HepG2 (cell line): ENCODE data around the gene GPR17. TPM values are rescaled to one million over a fixed set of nuclear protein-coding genes. Genes with fewer than 3 reads are reported as not detected.

Experiments used
- AGO1 ChIP-seq: fragments of 200-400 bp; formaldehyde crosslinking; IDR thresholded peaks from 2 replicates; pipeline ENCODE4 v1.6.1; 2017; ENCODE audit warnings: mild to moderate bottlenecking, low read depth, low read length, moderate library complexity; ENCODE audit not compliant: poor library complexity, severe bottlenecking
- FOXM1 ChIP-seq: sonication (generic); formaldehyde crosslinking; IDR thresholded peaks from 2 replicates; pipeline ENCODE4 v1.5.0; 2020; ENCODE audit warnings: missing genetic modification reagents
- NFYB ChIP-seq: sonication (generic); formaldehyde crosslinking; IDR thresholded peaks from 2 replicates; pipeline ENCODE4 v1.4.0; 2020; ENCODE audit warnings: missing genetic modification reagents
- ZMAT5 ChIP-seq: sonication (generic); formaldehyde crosslinking; IDR thresholded peaks from 2 replicates; pipeline ENCODE4 v1.5.0; 2020; ENCODE audit warnings: mild to moderate bottlenecking, low read depth, missing genetic modification reagents, borderline replicate concordance
- ZNF687 ChIP-seq: sonication (generic); formaldehyde crosslinking; IDR thresholded peaks from 2 replicates; pipeline ENCODE4 v1.5.1; 2020; ENCODE audit warnings: mild to moderate bottlenecking, missing genetic modification reagents, moderate library complexity
- ZNF766 ChIP-seq: sonication (generic); formaldehyde crosslinking; IDR thresholded peaks from 2 replicates; pipeline ENCODE4 v1.5.0; 2020; ENCODE audit warnings: missing genetic modification reagents, borderline replicate concordance
- polyA plus RNA-seq, 8 experiments: library from polyadenylated mRNA; depleted of rRNA in 3 of 8; stranded (reverse) in 7 of 8; unstranded in 1 of 8; fragments of >200 nt; fragmentation: Illumina TruSeq in 4 of 8; extraction: Trizol in 4 of 8; gene quantifications; 2 replicates each; pipeline versions ENCODE4 v1.2.1 to v1.2.3, GENCODE V29; 2011 to 2016; ENCODE audit warnings: low read depth in 4 of 8, missing spikeins in 1 of 8, mixed read lengths in 1 of 8; ENCODE audit not compliant: insufficient read depth in 1 of 8
- total RNA-seq, 5 experiments: library from RNA; depleted of rRNA; stranded (reverse); fragments of >200 nt; fragmentation: Illumina TruSeq; extraction: Trizol; gene quantifications; 2 replicates each; pipeline ENCODE4 v1.2.3, GENCODE V29; 2016; ENCODE audit warnings: low read depth in 1 of 5
- TF ChIP-seq, protein P1 (sequence below): IDR thresholded peaks from 2 replicates; pipeline ENCODE4 v1.6.1; 2016; ENCODE audit warnings: low read depth, missing genetic modification reagents, missing compliant biosample characterization
- TF ChIP-seq, protein P2 (sequence below): sonication (generic); formaldehyde crosslinking; IDR thresholded peaks from 2 replicates; pipeline ENCODE4 v1.8.1; 2023; ENCODE audit warnings: mild to moderate bottlenecking, missing genetic modification reagents
- TF ChIP-seq, protein P3 (sequence below): conservative IDR thresholded peaks from 2 replicates; pipeline ENCODE4 v1.6.1; 2018; ENCODE audit warnings: missing genetic modification reagents
- TF ChIP-seq, protein P4 (sequence below), 2 experiments: sonication (generic) in 1 of 2; formaldehyde crosslinking in 1 of 2; IDR thresholded peaks; 2 replicates each; pipeline versions ENCODE4 v1.5.1 to v1.6.1; 2011 to 2020; ENCODE audit warnings: borderline replicate concordance in 1 of 2, low read depth in 1 of 2, low read length in 1 of 2, mild to moderate bottlenecking in 1 of 2, missing genetic modification reagents in 1 of 2, moderate library complexity in 1 of 2

The GPR17 gene
- total and polyA plus RNA-seq, 2 of the 13 experiments (the other 11 are each of a cell fraction or from before 2014, with no cell fraction given), result not detected

- TF ChIP-seq, protein P1, sequence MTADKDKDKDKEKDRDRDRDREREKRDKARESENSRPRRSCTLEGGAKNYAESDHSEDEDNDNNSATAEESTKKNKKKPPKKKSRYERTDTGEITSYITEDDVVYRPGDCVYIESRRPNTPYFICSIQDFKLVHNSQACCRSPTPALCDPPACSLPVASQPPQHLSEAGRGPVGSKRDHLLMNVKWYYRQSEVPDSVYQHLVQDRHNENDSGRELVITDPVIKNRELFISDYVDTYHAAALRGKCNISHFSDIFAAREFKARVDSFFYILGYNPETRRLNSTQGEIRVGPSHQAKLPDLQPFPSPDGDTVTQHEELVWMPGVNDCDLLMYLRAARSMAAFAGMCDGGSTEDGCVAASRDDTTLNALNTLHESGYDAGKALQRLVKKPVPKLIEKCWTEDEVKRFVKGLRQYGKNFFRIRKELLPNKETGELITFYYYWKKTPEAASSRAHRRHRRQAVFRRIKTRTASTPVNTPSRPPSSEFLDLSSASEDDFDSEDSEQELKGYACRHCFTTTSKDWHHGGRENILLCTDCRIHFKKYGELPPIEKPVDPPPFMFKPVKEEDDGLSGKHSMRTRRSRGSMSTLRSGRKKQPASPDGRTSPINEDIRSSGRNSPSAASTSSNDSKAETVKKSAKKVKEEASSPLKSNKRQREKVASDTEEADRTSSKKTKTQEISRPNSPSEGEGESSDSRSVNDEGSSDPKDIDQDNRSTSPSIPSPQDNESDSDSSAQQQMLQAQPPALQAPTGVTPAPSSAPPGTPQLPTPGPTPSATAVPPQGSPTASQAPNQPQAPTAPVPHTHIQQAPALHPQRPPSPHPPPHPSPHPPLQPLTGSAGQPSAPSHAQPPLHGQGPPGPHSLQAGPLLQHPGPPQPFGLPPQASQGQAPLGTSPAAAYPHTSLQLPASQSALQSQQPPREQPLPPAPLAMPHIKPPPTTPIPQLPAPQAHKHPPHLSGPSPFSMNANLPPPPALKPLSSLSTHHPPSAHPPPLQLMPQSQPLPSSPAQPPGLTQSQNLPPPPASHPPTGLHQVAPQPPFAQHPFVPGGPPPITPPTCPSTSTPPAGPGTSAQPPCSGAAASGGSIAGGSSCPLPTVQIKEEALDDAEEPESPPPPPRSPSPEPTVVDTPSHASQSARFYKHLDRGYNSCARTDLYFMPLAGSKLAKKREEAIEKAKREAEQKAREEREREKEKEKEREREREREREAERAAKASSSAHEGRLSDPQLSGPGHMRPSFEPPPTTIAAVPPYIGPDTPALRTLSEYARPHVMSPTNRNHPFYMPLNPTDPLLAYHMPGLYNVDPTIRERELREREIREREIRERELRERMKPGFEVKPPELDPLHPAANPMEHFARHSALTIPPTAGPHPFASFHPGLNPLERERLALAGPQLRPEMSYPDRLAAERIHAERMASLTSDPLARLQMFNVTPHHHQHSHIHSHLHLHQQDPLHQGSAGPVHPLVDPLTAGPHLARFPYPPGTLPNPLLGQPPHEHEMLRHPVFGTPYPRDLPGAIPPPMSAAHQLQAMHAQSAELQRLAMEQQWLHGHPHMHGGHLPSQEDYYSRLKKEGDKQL (CRISPR knock-in tag), result no peak
- TF ChIP-seq, protein P2, sequence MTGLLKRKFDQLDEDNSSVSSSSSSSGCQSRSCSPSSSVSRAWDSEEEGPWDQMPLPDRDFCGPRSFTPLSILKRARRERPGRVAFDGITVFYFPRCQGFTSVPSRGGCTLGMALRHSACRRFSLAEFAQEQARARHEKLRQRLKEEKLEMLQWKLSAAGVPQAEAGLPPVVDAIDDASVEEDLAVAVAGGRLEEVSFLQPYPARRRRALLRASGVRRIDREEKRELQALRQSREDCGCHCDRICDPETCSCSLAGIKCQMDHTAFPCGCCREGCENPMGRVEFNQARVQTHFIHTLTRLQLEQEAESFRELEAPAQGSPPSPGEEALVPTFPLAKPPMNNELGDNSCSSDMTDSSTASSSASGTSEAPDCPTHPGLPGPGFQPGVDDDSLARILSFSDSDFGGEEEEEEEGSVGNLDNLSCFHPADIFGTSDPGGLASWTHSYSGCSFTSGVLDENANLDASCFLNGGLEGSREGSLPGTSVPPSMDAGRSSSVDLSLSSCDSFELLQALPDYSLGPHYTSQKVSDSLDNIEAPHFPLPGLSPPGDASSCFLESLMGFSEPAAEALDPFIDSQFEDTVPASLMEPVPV, result no peak
- TF ChIP-seq, protein P3, sequence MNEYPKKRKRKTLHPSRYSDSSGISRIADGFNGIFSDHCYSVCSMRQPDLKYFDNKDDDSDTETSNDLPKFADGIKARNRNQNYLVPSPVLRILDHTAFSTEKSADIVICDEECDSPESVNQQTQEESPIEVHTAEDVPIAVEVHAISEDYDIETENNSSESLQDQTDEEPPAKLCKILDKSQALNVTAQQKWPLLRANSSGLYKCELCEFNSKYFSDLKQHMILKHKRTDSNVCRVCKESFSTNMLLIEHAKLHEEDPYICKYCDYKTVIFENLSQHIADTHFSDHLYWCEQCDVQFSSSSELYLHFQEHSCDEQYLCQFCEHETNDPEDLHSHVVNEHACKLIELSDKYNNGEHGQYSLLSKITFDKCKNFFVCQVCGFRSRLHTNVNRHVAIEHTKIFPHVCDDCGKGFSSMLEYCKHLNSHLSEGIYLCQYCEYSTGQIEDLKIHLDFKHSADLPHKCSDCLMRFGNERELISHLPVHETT (CRISPR knock-in tag), result no peak
- TF ChIP-seq FOXM1 (CRISPR knock-in tag) (no peak), ZNF766 (CRISPR knock-in tag) (no peak), NFYB (CRISPR knock-in tag) (no peak), ZMAT5 (CRISPR knock-in tag) (no peak), ZNF687 (CRISPR knock-in tag) (0 out of 2 replicates have a peak, but pooled peaks have one; percentile 14), AGO1 (no peak)
- TF ChIP-seq, protein P4, sequence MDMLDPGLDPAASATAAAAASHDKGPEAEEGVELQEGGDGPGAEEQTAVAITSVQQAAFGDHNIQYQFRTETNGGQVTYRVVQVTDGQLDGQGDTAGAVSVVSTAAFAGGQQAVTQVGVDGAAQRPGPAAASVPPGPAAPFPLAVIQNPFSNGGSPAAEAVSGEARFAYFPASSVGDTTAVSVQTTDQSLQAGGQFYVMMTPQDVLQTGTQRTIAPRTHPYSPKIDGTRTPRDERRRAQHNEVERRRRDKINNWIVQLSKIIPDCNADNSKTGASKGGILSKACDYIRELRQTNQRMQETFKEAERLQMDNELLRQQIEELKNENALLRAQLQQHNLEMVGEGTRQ (IDR thresholded peaks at IDR 0.05; ENCODE audit: low read depth, low read length), result no peak
- TF ChIP-seq, protein P4 (CRISPR knock-in tag; IDR thresholded peaks at IDR 0.05; ENCODE audit: borderline replicate concordance), result no peak
Observed at GRCh38 chr2:127661072-127661649, 15.2 kb downstream of the GPR17 start (continued).
